SK-N-SH (cell line): ENCODE measurements around the gene LRCH4. TPM values are rescaled to one million over a fixed set of nuclear protein-coding genes. Genes with fewer than 3 reads are reported as not detected.

Experiments used
- CTCF ChIA-PET: fragments of 300-600, 350-600 bp; formaldehyde crosslinking; extraction: SDS; loops from one replicate; lab custom pipeline; 2021; lab: Yijun Ruan, JAX
- POLR2A ChIA-PET: fragments of 350-600 bp; sonication (Branson Sonifier 250); formaldehyde crosslinking; extraction: SDS; loops from one replicate; lab custom pipeline; 2020; ENCODE audit warnings: antibody characterized with exemption, inconsistent platforms; lab: Yijun Ruan, JAX
- DNase-seq: peaks from one replicate; pipeline ENCODE4 v3.0.0; 2012
- H2AFZ ChIP-seq: fragments of 200-600 bp; sonication (generic); 2 replicates; pipeline ENCODE4 v1.8.1; 2016; ENCODE audit warnings: antibody characterized with exemption, mild to moderate bottlenecking, low read depth
- H3F3A ChIP-seq: fragments of 200-600 bp; sonication (generic); replicated peaks from 2 replicates; pipeline ENCODE3; 2016; ENCODE audit warnings: antibody characterized with exemption, mild to moderate bottlenecking; ENCODE audit not compliant: insufficient read depth
- H3K27ac ChIP-seq, 2 experiments: fragments of 200-500 bp in 1 of 2; fragments of 200-600 bp in 1 of 2; sonication (Bioruptor generic) in 1 of 2; sonication (generic), shearing (Covaris generic) in 1 of 2; 2 replicates each; pipeline versions ENCODE4 v1.5.1 to v1.6.1; 2014 to 2016; ENCODE audit warnings: low read depth in 2 of 2, inconsistent platforms in 1 of 2, low read length in 1 of 2, mild to moderate bottlenecking in 1 of 2, mixed read lengths in 1 of 2
- H3K27me3 ChIP-seq: fragments of 200-600 bp; sonication (generic), shearing (Covaris generic); 2 replicates; pipeline ENCODE4 v1.6.1; 2016; ENCODE audit warnings: mixed run types; ENCODE audit not compliant: insufficient read depth
- H3K36me3 ChIP-seq, 2 experiments: fragments of 200-500 bp in 1 of 2; fragments of 200-600 bp in 1 of 2; sonication (Bioruptor generic) in 1 of 2; sonication (generic) in 1 of 2; replicated peaks in 1 of 2; 2 replicates each; pipeline versions ENCODE3 to v1.5.1; 2014 to 2016; ENCODE audit warnings: low read length in 1 of 2, mild to moderate bottlenecking in 1 of 2; ENCODE audit not compliant: insufficient read depth in 2 of 2, control insufficient read depth in 1 of 2
- H3K4me1 ChIP-seq, 2 experiments: fragments of 200-500 bp in 1 of 2; fragments of 200-600 bp in 1 of 2; sonication (Bioruptor generic) in 1 of 2; sonication (generic), shearing (Covaris generic) in 1 of 2; 2 replicates each; pipeline versions ENCODE4 v1.5.1 to v1.6.1; 2014 to 2016; ENCODE audit warnings: low read depth in 1 of 2, low read length in 1 of 2, mixed run types in 1 of 2; ENCODE audit not compliant: insufficient read depth in 2 of 2, control insufficient read depth in 1 of 2
- H3K4me2 ChIP-seq: fragments of 200-600 bp; sonication (generic), shearing (Covaris generic); 2 replicates; pipeline ENCODE4 v1.6.1; 2017; ENCODE audit warnings: mixed run types
- H3K4me3 ChIP-seq, 2 experiments: fragments of 200-500 bp in 1 of 2; fragments of 200-600 bp in 1 of 2; sonication (Bioruptor generic) in 1 of 2; sonication (generic), shearing (Covaris generic) in 1 of 2; 2 replicates each; pipeline versions ENCODE4 v1.5.1 to v1.8.1; 2014 to 2016; ENCODE audit warnings: low read depth in 2 of 2, inconsistent platforms in 1 of 2, low read length in 1 of 2, mild to moderate bottlenecking in 1 of 2, mixed read lengths in 1 of 2, moderate library complexity in 1 of 2
- H3K79me2 ChIP-seq: fragments of 200-600 bp; sonication (generic); 2 replicates; pipeline ENCODE4 v1.8.1; 2017; ENCODE audit warnings: mild to moderate bottlenecking; ENCODE audit not compliant: insufficient read depth
- H3K9ac ChIP-seq: fragments of 200-600 bp; sonication (generic); 2 replicates; pipeline ENCODE4 v1.6.1; 2017; ENCODE audit warnings: mixed run types
- H3K9me2 ChIP-seq: fragments of 200-600 bp; sonication (generic); 2 replicates; pipeline ENCODE4 v1.6.1; 2017; ENCODE audit warnings: mixed run types
- H3K9me3 ChIP-seq: fragments of 200-600 bp; sonication (generic); 2 replicates; pipeline ENCODE4 v1.6.1; 2017; ENCODE audit warnings: mixed run types, mild to moderate bottlenecking, moderate library complexity
- H4K20me1 ChIP-seq: fragments of 200-600 bp; sonication (generic); 2 replicates; pipeline ENCODE4 v1.6.1; 2017; ENCODE audit warnings: mild to moderate bottlenecking, mixed run types; ENCODE audit not compliant: insufficient read depth
- EZH2phosphoT487 ChIP-seq: fragments of 200-600 bp; sonication (generic); IDR thresholded peaks from 2 replicates; pipeline ENCODE4 v1.6.1; 2017; ENCODE audit warnings: low read depth, mixed run types, mild to moderate bottlenecking, antibody characterized with exemption, moderate library complexity, borderline replicate concordance
- FOSL2 ChIP-seq: IDR thresholded peaks from 2 replicates; pipeline ENCODE4 v1.4.0; 2012; ENCODE audit warnings: low read depth, mild to moderate bottlenecking, moderate library complexity, borderline replicate concordance
- FOXJ3 ChIP-seq: sonication (generic); formaldehyde crosslinking; IDR thresholded peaks from 2 replicates; pipeline ENCODE4 v1.5.1; 2020; ENCODE audit warnings: mild to moderate bottlenecking, missing genetic modification reagents
- FOXM1 ChIP-seq: IDR thresholded peaks from 2 replicates; pipeline ENCODE4 v1.4.0; 2012; ENCODE audit warnings: low read depth, mild to moderate bottlenecking
- GABPA ChIP-seq: IDR thresholded peaks from 2 replicates; pipeline ENCODE4 v1.4.0; 2012; ENCODE audit warnings: low read depth, mild to moderate bottlenecking
- GATA2 ChIP-seq: sonication (generic); formaldehyde crosslinking; IDR thresholded peaks from 2 replicates; pipeline ENCODE4 v1.5.0; 2020; ENCODE audit warnings: mild to moderate bottlenecking, missing genetic modification reagents
- MEF2A ChIP-seq: IDR thresholded peaks from 2 replicates; pipeline ENCODE4 v1.4.0; 2012; ENCODE audit warnings: low read depth, borderline replicate concordance
- MXI1 ChIP-seq: IDR thresholded peaks from 2 replicates; pipeline ENCODE4 v1.6.1; 2012; ENCODE audit warnings: mild to moderate bottlenecking, low read depth, low read length, improper control_type of control experiment
- NFIC ChIP-seq: IDR thresholded peaks from 2 replicates; pipeline ENCODE4 v1.4.0; 2012; ENCODE audit warnings: borderline replicate concordance
- POLR2AphosphoS5 ChIP-seq: IDR thresholded peaks from 2 replicates; pipeline ENCODE4 v1.6.1; 2012; ENCODE audit warnings: low read depth, low read length
- RAD21 ChIP-seq: IDR thresholded peaks from 2 replicates; pipeline ENCODE4 v1.6.1; 2012; ENCODE audit warnings: mild to moderate bottlenecking, low read length
- TCF12 ChIP-seq: IDR thresholded peaks from 2 replicates; pipeline ENCODE4 v1.4.0; 2012
- TEAD4 ChIP-seq: IDR thresholded peaks from 2 replicates; pipeline ENCODE4 v1.4.0; 2012; ENCODE audit warnings: mild to moderate bottlenecking, borderline replicate concordance; ENCODE audit not compliant: insufficient read depth
- YY1 ChIP-seq: IDR thresholded peaks from 2 replicates; pipeline ENCODE4 v1.4.0; 2012; ENCODE audit warnings: low read depth, mild to moderate bottlenecking
- WGBS: methylation state at CpG from one replicate; pipeline ENCODE4 v1.1.6; 2017; ENCODE audit warnings: low lambda C conversion rate; 5-methylcytosine and 5-hydroxymethylcytosine counted together
- polyA plus RNA-seq, 3 experiments: library from polyadenylated mRNA; depleted of rRNA; stranded (reverse); fragments of >200 nt; gene quantifications; 2 replicates each; pipeline ENCODE4 v1.2.3, GENCODE V29; 2012
- TF ChIP-seq, protein P1 (sequence below): fragments of 150-350 bp; IDR thresholded peaks from 2 replicates; pipeline ENCODE4 v1.6.1; 2017; ENCODE audit warnings: antibody characterized with exemption, low read length, low read depth, borderline replicate concordance
- TF ChIP-seq, protein P2 (sequence below): IDR thresholded peaks from 2 replicates; pipeline ENCODE4 v1.6.1; 2012; ENCODE audit warnings: mild to moderate bottlenecking, low read depth, low read length, moderate library complexity
- TF ChIP-seq, protein P3 (sequence below): fragments of 200-600 bp; sonication (generic); IDR thresholded peaks from 2 replicates; pipeline ENCODE4 v1.6.1; 2017; ENCODE audit warnings: antibody characterized with exemption, mild to moderate bottlenecking, moderate library complexity
- TF ChIP-seq, protein P4 (sequence below): IDR thresholded peaks from 2 replicates; pipeline ENCODE4 v1.4.0; 2012; ENCODE audit warnings: low read depth
- TF ChIP-seq, protein P5 (sequence below): IDR thresholded peaks from 2 replicates; pipeline ENCODE4; 2012
- TF ChIP-seq, protein P6 (sequence below): fragments of 150-350 bp; IDR thresholded peaks from 2 replicates; pipeline ENCODE4 v1.6.1; 2016; ENCODE audit warnings: mild to moderate bottlenecking, low read depth, low read length

LRCH4 gene
- polyA plus RNA-seq, 1 of the 3 experiments (the other 2 are of a cell fraction), result 29.8 TPM

DNA sequence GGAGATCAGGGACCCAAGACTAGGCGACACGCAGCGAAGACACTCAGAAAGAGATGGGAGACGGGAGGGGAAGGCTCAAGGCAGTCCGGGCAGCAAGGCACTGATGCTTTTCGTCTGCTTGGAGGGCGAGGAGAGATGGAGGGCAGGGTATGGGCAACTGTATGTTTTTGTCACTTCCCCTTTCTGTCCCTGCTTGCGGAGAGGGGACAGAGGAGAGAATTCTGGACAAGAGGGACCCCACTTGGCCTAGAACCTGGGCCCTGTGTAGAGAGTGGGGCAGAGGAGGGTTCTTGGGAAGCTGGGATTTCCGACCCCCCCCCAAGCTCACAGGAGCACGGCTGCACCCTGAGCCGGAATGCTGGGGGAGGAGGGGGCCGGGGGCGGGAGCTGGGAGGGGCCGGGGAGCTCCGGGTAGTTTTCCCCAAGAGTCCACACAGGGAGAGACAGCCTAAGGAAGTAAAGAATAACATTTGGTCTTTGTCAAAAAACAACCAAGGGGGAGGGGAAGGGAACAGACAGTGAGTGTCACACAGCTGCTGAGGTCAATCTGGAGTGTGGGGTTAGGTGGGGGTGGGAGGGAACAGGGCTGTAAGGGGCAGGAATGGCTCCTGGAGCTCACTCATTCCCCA is 1.8 kb downstream of the LRCH4 start:
- Histone ChIP-seq H3F3A (peaks cover 7% of the 10 kb centered on the region), H3K4me1 (peaks cover 6 to 15% of the 10 kb centered on the region in 2 experiments; a peak in 2 of 4 replicates), H3K4me3 (peak overlapping the region; percentile 83 to 89; a peak in 3 of 4 replicates), H3K9ac (0 out of 2 replicates have a peak overlapping the region, but pooled peaks have one; percentile 21), H2AFZ (no peak overlapping the region), H3K79me2 (peaks cover 33% of the 10 kb centered on the region), H4K20me1 (peaks cover 32% of the 10 kb centered on the region), H3K27ac (no peak overlapping the region), H3K36me3 (peaks cover 10 to 19% of the 10 kb centered on the region in 2 experiments), H3K9me3 (no peaks in the 10 kb centered on the region), H3K27me3 (no peaks in the 10 kb centered on the region), H3K4me2 (peak overlapping the region; percentile 97), H3K9me2 (no peaks in the 10 kb centered on the region)
- DNase-seq, result no peak
- ChIA-PET POLR2A (interaction anchor here (2.5 to 4.3 kb wide), 2 partner anchors 13 to 18 kb away, joined by 19 to 63 read pairs; partner anchors contain the start of gene PCOLCE), CTCF (interaction anchor here (1.0 to 11.9 kb wide), 13 partner anchors 12 to 141 kb away, joined by 3 to 149 read pairs (median 7); partner anchors contain the start of genes GIGYF1, PCOLCE, POP7 and TSC22D4)
- TF ChIP-seq GABPA, result no peak
- no peak for TF ChIP-seq MEF2A
- TF ChIP-seq, protein P1, sequence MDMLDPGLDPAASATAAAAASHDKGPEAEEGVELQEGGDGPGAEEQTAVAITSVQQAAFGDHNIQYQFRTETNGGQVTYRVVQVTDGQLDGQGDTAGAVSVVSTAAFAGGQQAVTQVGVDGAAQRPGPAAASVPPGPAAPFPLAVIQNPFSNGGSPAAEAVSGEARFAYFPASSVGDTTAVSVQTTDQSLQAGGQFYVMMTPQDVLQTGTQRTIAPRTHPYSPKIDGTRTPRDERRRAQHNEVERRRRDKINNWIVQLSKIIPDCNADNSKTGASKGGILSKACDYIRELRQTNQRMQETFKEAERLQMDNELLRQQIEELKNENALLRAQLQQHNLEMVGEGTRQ, result no peak
- no peak for TF ChIP-seq GATA2 (CRISPR knock-in tag)
- TF ChIP-seq FOXJ3 (CRISPR knock-in tag), result no peak
- no peak for TF ChIP-seq MXI1
- TF ChIP-seq NFIC, result no peak
- no peak for TF ChIP-seq EZH2phosphoT487
- TF ChIP-seq, protein P2, sequence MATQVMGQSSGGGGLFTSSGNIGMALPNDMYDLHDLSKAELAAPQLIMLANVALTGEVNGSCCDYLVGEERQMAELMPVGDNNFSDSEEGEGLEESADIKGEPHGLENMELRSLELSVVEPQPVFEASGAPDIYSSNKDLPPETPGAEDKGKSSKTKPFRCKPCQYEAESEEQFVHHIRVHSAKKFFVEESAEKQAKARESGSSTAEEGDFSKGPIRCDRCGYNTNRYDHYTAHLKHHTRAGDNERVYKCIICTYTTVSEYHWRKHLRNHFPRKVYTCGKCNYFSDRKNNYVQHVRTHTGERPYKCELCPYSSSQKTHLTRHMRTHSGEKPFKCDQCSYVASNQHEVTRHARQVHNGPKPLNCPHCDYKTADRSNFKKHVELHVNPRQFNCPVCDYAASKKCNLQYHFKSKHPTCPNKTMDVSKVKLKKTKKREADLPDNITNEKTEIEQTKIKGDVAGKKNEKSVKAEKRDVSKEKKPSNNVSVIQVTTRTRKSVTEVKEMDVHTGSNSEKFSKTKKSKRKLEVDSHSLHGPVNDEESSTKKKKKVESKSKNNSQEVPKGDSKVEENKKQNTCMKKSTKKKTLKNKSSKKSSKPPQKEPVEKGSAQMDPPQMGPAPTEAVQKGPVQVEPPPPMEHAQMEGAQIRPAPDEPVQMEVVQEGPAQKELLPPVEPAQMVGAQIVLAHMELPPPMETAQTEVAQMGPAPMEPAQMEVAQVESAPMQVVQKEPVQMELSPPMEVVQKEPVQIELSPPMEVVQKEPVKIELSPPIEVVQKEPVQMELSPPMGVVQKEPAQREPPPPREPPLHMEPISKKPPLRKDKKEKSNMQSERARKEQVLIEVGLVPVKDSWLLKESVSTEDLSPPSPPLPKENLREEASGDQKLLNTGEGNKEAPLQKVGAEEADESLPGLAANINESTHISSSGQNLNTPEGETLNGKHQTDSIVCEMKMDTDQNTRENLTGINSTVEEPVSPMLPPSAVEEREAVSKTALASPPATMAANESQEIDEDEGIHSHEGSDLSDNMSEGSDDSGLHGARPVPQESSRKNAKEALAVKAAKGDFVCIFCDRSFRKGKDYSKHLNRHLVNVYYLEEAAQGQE, result no peak
- no peak for TF ChIP-seq FOSL2
- TF ChIP-seq POLR2AphosphoS5, result no peak
- TF ChIP-seq YY1, result no peak
- TF ChIP-seq, protein P3, sequence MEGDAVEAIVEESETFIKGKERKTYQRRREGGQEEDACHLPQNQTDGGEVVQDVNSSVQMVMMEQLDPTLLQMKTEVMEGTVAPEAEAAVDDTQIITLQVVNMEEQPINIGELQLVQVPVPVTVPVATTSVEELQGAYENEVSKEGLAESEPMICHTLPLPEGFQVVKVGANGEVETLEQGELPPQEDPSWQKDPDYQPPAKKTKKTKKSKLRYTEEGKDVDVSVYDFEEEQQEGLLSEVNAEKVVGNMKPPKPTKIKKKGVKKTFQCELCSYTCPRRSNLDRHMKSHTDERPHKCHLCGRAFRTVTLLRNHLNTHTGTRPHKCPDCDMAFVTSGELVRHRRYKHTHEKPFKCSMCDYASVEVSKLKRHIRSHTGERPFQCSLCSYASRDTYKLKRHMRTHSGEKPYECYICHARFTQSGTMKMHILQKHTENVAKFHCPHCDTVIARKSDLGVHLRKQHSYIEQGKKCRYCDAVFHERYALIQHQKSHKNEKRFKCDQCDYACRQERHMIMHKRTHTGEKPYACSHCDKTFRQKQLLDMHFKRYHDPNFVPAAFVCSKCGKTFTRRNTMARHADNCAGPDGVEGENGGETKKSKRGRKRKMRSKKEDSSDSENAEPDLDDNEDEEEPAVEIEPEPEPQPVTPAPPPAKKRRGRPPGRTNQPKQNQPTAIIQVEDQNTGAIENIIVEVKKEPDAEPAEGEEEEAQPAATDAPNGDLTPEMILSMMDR, result no peak
- TF ChIP-seq RAD21, result no peak
- TF ChIP-seq, protein P4, sequence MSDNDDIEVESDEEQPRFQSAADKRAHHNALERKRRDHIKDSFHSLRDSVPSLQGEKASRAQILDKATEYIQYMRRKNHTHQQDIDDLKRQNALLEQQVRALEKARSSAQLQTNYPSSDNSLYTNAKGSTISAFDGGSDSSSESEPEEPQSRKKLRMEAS, result no peak
- no peak for TF ChIP-seq FOXM1
- TF ChIP-seq TCF12, result no peak
- TF ChIP-seq, protein P5, sequence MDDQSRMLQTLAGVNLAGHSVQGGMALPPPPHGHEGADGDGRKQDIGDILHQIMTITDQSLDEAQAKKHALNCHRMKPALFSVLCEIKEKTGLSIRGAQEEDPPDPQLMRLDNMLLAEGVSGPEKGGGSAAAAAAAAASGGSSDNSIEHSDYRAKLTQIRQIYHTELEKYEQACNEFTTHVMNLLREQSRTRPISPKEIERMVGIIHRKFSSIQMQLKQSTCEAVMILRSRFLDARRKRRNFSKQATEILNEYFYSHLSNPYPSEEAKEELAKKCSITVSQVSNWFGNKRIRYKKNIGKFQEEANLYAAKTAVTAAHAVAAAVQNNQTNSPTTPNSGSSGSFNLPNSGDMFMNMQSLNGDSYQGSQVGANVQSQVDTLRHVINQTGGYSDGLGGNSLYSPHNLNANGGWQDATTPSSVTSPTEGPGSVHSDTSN, result no peak
- TF ChIP-seq, protein P6, sequence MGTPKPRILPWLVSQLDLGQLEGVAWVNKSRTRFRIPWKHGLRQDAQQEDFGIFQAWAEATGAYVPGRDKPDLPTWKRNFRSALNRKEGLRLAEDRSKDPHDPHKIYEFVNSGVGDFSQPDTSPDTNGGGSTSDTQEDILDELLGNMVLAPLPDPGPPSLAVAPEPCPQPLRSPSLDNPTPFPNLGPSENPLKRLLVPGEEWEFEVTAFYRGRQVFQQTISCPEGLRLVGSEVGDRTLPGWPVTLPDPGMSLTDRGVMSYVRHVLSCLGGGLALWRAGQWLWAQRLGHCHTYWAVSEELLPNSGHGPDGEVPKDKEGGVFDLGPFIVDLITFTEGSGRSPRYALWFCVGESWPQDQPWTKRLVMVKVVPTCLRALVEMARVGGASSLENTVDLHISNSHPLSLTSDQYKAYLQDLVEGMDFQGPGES, result no peak
- no peak for TF ChIP-seq TEAD4
- WGBS, result 78% methylated on average over 15 of the region's 15 CpGs
